SW480 (cell line): ENCODE results near the gene TMEM132E.

ENCODE experiments used
- DNase-seq: peaks from one replicate; pipeline ENCODE4 v3.0.0-alpha.2; 2016; ENCODE audit warnings: low spot score

Gene TMEM132E

DNA sequence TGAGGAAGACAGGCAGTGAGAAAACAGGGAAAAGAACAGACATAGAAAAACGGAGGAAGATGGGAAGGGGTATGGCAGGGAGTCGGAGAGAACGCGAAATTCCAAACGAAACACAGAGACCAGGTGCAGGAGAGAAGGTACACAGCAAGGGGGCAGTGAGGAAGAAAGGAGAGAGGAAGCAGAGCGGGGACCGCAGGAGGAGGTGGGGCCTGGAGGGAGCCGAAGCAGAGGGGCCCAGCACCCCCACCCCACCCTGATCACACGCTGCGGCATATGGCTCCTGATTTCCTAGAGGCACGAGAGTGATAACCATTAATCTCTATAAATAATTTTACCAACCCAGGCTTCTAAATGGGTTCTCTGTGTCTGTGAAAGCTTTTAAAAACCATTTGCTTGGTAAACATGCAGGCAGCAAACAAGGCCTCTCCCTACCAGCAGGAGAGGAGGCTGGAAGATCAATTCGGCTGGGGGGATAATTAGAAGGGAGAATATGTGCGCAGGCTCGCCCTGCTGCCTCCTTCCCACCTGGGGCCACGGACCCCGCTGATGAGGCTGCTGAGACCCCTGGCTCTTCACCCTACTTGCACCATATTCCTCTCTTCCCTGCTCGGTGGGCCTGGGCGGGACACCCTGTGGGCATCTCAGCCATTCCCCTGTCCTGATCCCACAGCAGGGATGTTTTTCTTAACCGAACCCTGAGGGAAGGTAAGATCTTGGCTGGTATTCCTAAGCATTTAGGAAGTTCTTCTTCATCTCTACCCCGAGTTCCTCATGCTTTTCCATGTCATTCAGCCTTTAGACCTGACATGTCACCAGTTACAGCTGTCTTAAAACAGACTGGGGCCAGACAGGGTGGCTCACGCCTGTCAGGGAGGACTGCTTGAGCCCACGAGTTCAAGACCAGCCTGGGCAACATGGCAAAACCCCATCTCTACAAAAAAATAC, 86.7 kb downstream of the TMEM132E start:
- no peak for DNase-seq

DNA sequence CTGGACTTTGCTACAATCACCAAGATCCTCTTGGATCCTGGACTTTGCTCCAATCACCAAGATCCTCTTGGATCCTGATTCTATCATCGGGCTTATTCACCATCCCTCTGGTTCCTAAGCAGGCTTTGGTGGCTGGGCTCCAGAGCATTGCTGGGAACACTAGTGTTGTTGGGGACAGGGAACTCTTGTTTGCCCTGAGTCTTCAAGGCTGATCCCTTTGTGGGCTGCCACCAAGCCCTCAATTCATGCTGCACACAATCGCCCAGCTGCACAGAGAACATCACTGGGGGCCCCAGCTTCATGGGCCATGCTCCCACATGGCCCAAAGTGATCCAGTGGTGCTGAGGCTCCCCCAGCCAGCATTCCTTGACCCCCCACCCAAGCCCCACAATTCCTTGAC, 88.3 kb downstream of the TMEM132E start:
- DNase-seq = no peak

DNA sequence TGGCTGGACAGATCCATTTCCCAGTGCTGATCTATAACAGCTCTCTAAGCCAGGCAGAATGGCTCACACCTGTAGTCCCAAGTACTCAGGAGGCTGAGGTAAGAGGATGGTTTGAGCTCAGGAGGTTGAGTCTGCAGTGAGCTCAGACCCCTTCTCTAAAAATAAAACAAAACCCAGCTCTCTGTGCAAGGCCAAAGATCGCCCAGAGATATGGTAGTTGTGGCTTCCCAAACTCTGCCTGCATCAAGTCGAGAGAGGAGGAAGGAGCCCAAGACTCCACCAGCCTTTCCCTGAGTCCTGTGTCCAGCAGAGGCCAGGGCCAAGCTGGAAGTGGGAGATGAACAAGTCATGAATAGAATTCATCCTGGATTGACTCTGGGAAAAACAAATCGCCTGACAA, 88.8 kb downstream of the TMEM132E start:
- no peak for DNase-seq

DNA sequence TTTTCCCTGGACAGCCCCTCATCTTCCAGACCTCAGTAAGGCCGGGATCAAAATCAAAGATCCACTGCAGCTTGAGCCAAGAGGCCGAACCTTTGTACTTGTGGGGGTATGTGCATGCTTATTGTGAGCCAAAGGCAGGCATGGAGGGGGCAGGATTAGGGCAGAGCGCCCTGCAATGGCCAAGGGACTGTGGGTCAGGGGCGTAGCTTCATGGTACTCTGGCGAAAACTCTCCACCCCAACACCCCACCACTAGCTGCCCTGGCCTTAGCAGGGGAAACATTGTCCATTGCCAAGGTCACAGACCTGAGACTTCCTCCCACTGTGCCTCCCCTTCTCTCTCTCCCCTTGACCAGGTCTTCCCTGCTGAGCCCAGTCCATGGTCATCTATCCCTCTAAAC, 90.1 kb downstream of the TMEM132E start:
- no peak for DNase-seq

DNA sequence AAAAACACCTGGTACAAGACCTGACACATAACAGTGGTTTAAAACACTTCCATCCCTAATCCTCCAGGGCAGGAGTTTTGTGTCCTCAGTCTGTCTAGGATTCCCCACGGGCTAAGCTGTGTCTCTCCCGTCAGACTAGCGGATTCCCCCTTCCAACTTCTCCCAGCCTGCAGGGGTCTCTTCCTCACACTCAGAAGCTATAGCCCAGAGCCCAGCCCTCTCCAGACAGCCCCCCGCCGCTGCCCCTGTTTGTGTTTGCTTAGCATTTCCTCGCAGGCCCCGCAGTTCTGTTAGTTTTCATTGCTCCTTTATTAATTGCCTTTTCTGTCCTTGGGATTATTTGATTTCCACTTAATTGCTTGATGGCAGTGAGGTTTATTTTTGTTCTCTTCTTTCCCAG, 91.2 kb downstream of the TMEM132E start:
- no peak for DNase-seq

DNA sequence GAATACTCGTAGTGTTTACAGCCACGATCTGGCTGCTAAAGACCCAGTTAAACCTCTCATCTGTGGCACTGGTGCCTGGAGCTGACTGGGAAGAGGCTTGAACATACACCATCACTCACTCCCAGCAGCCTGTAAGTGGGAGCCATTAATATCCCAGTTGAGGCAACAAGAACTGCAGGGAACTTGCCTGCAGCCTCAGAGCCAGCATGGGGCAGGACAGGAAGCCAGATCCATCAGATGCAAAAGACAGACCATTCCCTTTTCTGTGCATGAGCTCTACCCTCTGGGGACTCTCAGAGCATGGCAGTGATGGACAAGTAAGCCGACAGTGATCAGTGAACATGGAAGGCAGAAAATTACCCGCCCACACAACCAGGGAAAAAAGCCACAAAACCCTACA, 91.8 kb downstream of the TMEM132E start:
- no peak for DNase-seq

DNA sequence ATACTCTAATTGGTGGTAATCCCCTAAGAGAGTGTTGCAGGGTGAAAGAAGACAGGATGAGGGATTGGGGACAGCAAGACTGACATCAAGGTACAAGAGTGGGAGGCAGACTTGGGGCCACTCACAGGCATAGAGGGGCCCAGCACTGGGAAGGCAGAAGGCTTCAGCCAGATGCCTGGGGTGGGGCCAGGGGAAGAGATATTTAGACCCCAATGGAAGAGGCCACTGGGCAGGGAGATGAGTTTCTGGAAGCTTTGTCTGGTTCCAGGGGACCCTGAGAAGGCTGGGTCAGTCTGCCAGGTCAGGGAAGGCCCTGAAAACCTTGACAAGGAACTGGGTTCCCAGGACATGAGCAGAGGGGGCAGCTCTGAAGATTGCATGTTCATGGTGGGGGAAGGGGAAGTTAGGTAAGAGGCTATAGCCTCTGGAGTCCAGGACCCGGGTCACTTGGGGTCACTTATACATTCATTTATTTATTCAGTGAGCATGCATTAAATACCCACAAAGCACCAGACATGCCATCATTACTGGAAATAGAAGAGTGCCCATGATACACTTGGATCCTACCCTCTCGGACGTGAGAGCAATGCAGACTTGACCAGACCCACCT, 92.9 kb downstream of the TMEM132E start:
- no peak for DNase-seq

DNA sequence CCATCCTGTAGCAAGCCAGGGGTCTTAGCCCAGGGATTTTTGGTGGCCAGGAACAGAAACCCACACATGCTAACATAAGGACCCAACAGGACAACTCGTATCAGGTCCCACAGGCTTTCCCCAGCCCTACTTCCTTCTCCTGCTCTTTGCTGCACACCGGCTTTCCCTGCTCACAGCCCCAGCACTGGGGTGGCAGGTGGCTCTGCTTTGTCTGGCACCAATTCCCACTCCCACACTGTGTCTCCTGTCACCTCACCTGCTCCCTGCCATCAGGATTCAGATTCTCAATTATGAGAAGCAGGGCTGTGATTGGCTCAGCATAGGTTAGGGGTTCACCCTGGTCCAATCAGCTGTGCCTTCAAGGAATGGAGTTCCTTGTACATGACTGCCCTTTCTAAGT, 94.1 kb downstream of the TMEM132E start:
- DNase-seq = no peak

DNA sequence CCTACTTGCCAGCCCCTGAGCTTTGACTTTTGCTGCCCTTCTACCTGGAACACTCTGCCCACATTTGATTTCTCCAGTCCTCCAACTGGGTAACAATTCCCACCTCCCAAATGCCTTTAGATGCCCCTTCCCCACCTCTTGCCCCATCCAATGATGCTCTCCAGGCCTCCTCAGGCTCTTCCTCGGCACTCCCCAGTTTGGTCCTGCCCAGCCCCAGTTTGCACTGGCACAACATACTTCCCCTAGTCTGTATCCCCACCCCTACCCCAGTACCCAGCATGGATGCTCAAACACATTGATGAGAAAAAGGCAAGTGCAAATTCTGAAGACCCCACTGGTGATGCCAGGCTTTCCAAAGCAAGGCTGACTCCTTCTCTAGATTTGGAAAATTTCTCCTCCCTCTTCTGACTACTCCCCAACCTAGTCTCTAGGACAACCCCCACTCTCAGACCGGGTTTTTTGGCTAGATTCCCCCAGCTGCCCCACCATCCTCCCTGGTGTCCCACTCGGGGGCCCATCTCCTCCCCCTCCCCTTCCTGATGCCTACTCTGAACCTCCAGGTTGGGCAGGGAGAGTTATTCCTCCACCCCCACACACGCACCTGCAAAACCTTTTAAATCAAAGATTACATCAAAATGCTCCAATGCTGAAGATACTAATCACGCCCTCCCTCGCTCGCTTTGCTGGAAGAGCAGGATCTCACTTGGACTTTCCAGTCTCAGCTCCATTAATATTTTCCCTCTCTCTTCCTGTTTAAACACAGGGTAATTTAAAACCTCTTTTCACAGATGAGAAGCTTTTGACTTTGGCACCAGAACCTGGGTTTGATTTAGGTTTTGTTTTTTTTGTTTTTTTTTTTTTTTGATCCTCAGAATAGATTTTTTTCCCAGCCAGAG, 94.9 kb downstream of the TMEM132E start:
- no peak for DNase-seq

DNA sequence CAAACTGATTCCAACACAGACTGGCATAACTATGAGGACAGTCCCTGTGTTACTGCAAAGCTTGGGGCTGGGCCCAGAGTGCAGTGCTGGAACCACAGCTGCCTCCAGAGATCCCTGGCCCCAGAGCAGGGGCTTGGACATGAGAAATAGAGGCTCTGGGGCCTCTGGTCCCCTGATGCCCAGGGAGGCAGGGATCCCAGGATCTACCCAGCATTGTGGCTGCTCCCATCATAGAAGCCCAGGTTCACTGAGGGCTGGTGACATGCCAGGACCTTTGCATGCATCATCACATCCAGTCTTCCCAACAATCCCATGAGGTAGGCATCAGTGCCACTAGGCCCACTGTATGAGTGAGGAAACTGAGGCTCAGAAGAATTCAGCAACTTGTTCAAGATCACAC, 95.8 kb downstream of the TMEM132E start:
- no peak for DNase-seq

DNA sequence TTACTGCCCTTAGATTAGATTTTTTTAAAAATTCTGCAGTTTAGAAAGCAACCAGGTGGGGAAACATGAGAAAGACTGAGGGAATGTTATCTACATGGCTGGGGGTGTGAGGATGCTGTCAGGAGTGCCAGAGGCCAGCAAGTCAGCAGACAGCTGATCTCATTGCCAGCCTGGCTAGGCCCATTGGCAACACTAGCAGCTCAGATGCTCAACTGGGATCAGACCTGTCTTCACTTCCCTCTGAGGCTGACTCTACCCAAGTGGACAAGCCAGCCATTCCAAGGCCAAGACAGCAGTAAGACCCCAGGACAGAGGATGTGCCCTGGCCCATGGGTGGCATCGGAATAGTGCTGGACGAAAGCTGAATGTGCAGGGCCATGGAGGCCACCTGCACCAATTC, 96.2 kb downstream of the TMEM132E start:
- no peak for DNase-seq

DNA sequence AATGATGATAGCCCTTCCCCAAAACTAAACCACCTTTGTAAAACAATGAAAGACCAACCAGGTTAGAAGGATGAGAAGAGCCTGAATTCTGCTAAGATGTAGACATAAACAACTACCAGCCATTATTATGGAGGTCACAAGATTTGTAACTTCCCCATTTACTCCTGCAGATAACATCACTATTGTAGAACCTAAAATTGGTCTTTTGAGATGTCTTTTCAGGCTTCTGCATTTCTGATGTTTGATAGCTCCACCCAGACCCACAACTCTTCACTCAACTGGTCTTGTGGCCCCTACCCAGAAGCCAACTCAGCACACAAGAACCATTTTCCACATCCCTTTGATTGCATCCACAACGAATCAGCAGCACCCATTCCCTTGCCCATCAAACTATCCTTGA, 100.8 kb downstream of the TMEM132E start:
- no peak for DNase-seq

DNA sequence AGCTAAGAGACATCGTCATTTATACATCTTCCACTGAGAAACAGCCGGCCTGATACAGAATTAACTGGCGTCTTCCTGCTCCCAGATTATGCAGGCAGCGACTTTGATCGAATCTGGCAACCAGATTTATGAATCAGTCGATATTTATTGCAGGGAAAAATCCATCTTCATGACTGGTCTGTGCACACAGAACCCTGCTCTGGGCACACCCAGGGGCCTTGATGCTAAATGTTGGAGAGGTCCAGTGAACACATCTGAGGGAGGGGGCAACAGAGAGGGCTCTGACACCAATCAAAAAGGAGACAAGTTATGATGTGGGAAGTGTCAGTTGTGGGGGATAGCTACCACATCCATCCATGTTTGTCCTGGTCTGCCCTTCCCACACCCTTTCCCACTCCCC, 102.9 kb downstream of the TMEM132E start:
- DNase-seq = no peak

DNA sequence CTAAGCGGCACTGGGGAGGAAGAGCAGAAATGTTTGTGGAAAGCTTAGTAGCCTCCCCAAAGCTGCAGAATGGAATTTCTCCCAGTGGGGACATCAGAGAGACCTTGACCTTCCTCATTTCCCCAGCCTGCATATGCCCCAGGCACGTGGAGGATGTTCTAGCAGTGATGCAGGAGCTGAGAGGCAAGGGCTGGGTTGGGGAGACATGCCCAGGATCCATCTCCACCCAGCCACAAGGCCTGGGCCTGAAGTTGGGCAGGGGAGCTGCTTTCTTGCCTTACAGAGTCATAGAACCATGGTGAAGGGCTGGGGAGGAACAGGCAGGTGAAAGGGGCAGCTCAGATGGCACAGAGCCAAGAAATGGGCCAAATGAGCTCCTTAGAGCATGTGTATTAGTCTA, 104.0 kb downstream of the TMEM132E start:
- DNase-seq = no peak
